Stimulated activated CD8-positive, alpha-beta memory T cell treated with anti-CD3 and anti-CD28 coated beads, Interleukin-15, amount 100 ng/mL, for 24 hours (primary cell): ENCODE measurements around the gene PACSIN3.
"Not testable (repeated sequence)": the region's sequence is repeated elsewhere in the genome, so short reads cannot be mapped to it uniquely, and the experiment has no call there.

Source experiments
- DNase-seq: peaks from one replicate; pipeline ENCODE4 v3.0.0-alpha.2; 2020; ENCODE audit warnings: low read depth

PACSIN3 gene

GRCh38 chr11:47192111-47192510, 5.9 kb upstream of the PACSIN3 start:
- no peak for DNase-seq

- not testable (repeated sequence) for DNase-seq
Observed at GRCh38 chr11:47191137-47191536, 4.9 kb upstream of the PACSIN3 start.

- no peak for DNase-seq
Observed at GRCh38 chr11:47189100-47189834, 3.0 kb upstream of the PACSIN3 start.

- DNase-seq, result no peak
Observed at GRCh38 chr11:47188259-47188658, 2.0 kb upstream of the PACSIN3 start.

- no peak for DNase-seq
Observed at GRCh38 chr11:47187723-47188122, 1.5 kb upstream of the PACSIN3 start.

GRCh38 chr11:47186700-47187695, 764 bp upstream of the PACSIN3 start:
- DNase-seq, result no peak

- no peak for DNase-seq
Observed at GRCh38 chr11:47185305-47186075, 744 bp downstream of the PACSIN3 start.

- DNase-seq, result no peak
Observed at GRCh38 chr11:47184711-47185304, 1.4 kb downstream of the PACSIN3 start.

- no peak for DNase-seq
Observed at GRCh38 chr11:47183969-47184368, 2.3 kb downstream of the PACSIN3 start.

GRCh38 chr11:47183031-47183856, 3.0 kb downstream of the PACSIN3 start:
- DNase-seq, result no peak

GRCh38 chr11:47182380-47182779, 3.9 kb downstream of the PACSIN3 start:
- no peak for DNase-seq

GRCh38 chr11:47181271-47181670, 5.0 kb downstream of the PACSIN3 start:
- DNase-seq, result no peak

- DNase-seq, result no peak
Observed at GRCh38 chr11:47180006-47180787, 6.0 kb downstream of the PACSIN3 start.

GRCh38 chr11:47179655-47179991, 6.6 kb downstream of the PACSIN3 start:
- no peak for DNase-seq

GRCh38 chr11:47178737-47179654, 7.2 kb downstream of the PACSIN3 start:
- DNase-seq, result no peak

GRCh38 chr11:47178316-47178715, 7.9 kb downstream of the PACSIN3 start:
- no peak for DNase-seq

GRCh38 chr11:47177846-47178245, 8.4 kb downstream of the PACSIN3 start:
- DNase-seq, result no peak

- DNase-seq, result no peak
Observed at GRCh38 chr11:47177229-47177845, 8.9 kb downstream of the PACSIN3 start.
